GM10266 (cell line): ENCODE data around the gene PHLPP2.
"Not testable (repeated sequence)": the region's sequence is repeated elsewhere in the genome, so short reads cannot be mapped to it uniquely, and the experiment has no call there.

Experiments used
- DNase-seq: peaks from one replicate; pipeline ENCODE4 v3.0.0; 2012; ENCODE audit errors: extremely low spot score
- CTCF ChIP-seq: IDR thresholded peaks from 2 replicates; pipeline ENCODE4 v1.5.1; 2012; ENCODE audit warnings: mild to moderate bottlenecking, low read depth; ENCODE audit not compliant: control insufficient read depth, insufficient read depth; ENCODE audit errors: missing control alignments

Gene PHLPP2

GRCh38 chr16:71609066-71609465, 115.4 kb downstream of the PHLPP2 start:
- no peak for DNase-seq
- TF ChIP-seq CTCF, result no peak

GRCh38 chr16:71600822-71601221, 123.7 kb downstream of the PHLPP2 start:
- no peak for DNase-seq
- no peak for TF ChIP-seq CTCF

GRCh38 chr16:71598426-71598825, 126.1 kb downstream of the PHLPP2 start:
- not testable (repeated sequence) for DNase-seq

- DNase-seq, result not testable (repeated sequence)
Observed at GRCh38 chr16:71595340-71595826, 129.1 kb downstream of the PHLPP2 start.
